GM12873 (cell line): ENCODE results near the gene SPTBN5.

Source experiments
- CTCF ChIP-seq: IDR thresholded peaks from 2 replicates; pipeline ENCODE4 v1.5.1; 2012; ENCODE audit warnings: low read depth, mild to moderate bottlenecking, moderate library complexity, low read length, control low read depth; ENCODE audit not compliant: insufficient read depth; ENCODE audit errors: missing control alignments

The SPTBN5 gene

GRCh38 chr15:41881920-41882688 lies 11.7 kb downstream of the SPTBN5 start:
- TF ChIP-seq CTCF = no peak

- no peak for TF ChIP-seq CTCF
Measured at GRCh38 chr15:41881550-41881919, 12.3 kb downstream of the SPTBN5 start.

- no peak for TF ChIP-seq CTCF
Measured at GRCh38 chr15:41881086-41881485, 12.8 kb downstream of the SPTBN5 start.

- no peak for TF ChIP-seq CTCF
Measured at GRCh38 chr15:41880156-41880877, 13.5 kb downstream of the SPTBN5 start.

- no peak for TF ChIP-seq CTCF
Measured at GRCh38 chr15:41879321-41879845, 14.5 kb downstream of the SPTBN5 start.

- no peak for TF ChIP-seq CTCF
Measured at GRCh38 chr15:41878355-41878699, 15.5 kb downstream of the SPTBN5 start.

- TF ChIP-seq CTCF = no peak
Measured at GRCh38 chr15:41877631-41878354, 16.1 kb downstream of the SPTBN5 start.
